Right ventricle myocardium inferior (tissue), 1 donor: ENCODE results near the gene TJP2. TPM values are rescaled to one million over a fixed set of nuclear protein-coding genes. Genes with fewer than 3 reads are reported as not detected.
"Not testable (repeated sequence)": the region's sequence is repeated elsewhere in the genome, so short reads cannot be mapped to it uniquely, and the experiment has no call there.

Experiments
- ATAC-seq: fragments of 200-7000 bp; cut with Tn5 transposase; one replicate; pipeline ENCODE4 v1.9.1; 2020; ENCODE audit warnings: mild to moderate bottlenecking, moderate library complexity
- DNase-seq: peaks from one replicate; pipeline ENCODE4 v3.0.0; 2021; ENCODE audit errors: missing footprints
- intact Hi-C: fragments of 100-400 bp; cut with DNase I; formaldehyde crosslinking; loops from one replicate; pipeline ENCODE4 v1.11.0; 2022
- total RNA-seq: library from RNA; stranded (reverse); fragmentation: NEBNext Ultra II Directional; extraction: Animal tissue kit (Norgen Biotek cat#: 25700); gene quantifications from one replicate; pipeline ENCODE4 v1.2.1, GENCODE V29; 2021
- donor health status: DM: no; HTN: yes; CAD: no; lungs with severe emphysema.

Gene TJP2
- total RNA-seq, 1 donor from 2014 or later = 110 TPM

- no peak for ATAC-seq
- intact Hi-C loops = no loop called here
- DNase-seq = no peak
Measured at GRCh38 chr9:69155341-69156030, 18.6 kb upstream of the TJP2 start.

GRCh38 chr9:69157751-69158466 lies 16.2 kb upstream of the TJP2 start:
- ATAC-seq (no peak), DNase-seq (no peak)
- intact Hi-C loops = no loop called here

- intact Hi-C loops = no loop called here
- DNase-seq = no peak
- ATAC-seq = no peak
Measured at GRCh38 chr9:69158471-69158870, 15.6 kb upstream of the TJP2 start.

- ATAC-seq, intact Hi-C loops, DNase-seq: not testable (repeated sequence)
Measured at GRCh38 chr9:69164573-69164972, 9.5 kb upstream of the TJP2 start.

GRCh38 chr9:69165581-69165980 lies 8.5 kb upstream of the TJP2 start:
- ATAC-seq = no peak
- no peak for DNase-seq
- intact Hi-C loops = no loop called here

- intact Hi-C loops = no loop called here
- ATAC-seq (no peak), DNase-seq (no peak)
Measured at GRCh38 chr9:69168709-69169217, 5.3 kb upstream of the TJP2 start.

- no peak for DNase-seq
- intact Hi-C loops = loop anchor here (5.0 kb wide), 1 partner anchor 38 kb away; no protein-coding TSS in a partner anchor
- ATAC-seq = no peak
Measured at GRCh38 chr9:69170231-69170630, 3.8 kb upstream of the TJP2 start.

- DNase-seq = no peak
- intact Hi-C loops = loop anchor here (5.0 kb wide), 1 partner anchor 39 kb away; no protein-coding TSS in a partner anchor
- ATAC-seq = no peak
Measured at GRCh38 chr9:69171049-69171448, 3.0 kb upstream of the TJP2 start.

- ATAC-seq (no peak), DNase-seq (no peak)
- intact Hi-C loops = loop anchor here (5.0 kb wide), 1 partner anchor 39 kb away; no protein-coding TSS in a partner anchor
Measured at GRCh38 chr9:69171517-69171916, 2.6 kb upstream of the TJP2 start.

- ATAC-seq (no peak), DNase-seq (no peak)
- intact Hi-C loops = loop anchor here (5.0 kb wide), 1 partner anchor 41 kb away; no protein-coding TSS in a partner anchor
Measured at GRCh38 chr9:69172895-69173294, 1.2 kb upstream of the TJP2 start.

- DNase-seq (no peak), ATAC-seq (no peak)
- intact Hi-C loops = loop anchor here (5.0 kb wide), 1 partner anchor 41 kb away; no protein-coding TSS in a partner anchor
Measured at GRCh38 chr9:69173497-69173890, 583 bp upstream of the TJP2 start.

GRCh38 chr9:69174616-69175463 lies 763 bp downstream of the TJP2 start:
- intact Hi-C loops = loop anchor here (5.0 kb wide), 2 partner anchors 43 to 53 kb away; no protein-coding TSS in a partner anchor
- no peak for DNase-seq

GRCh38 chr9:69175486-69175885 lies 1.4 kb downstream of the TJP2 start:
- DNase-seq (no peak), ATAC-seq (no peak)
- intact Hi-C loops = loop anchor here (5.0 kb wide), 1 partner anchor 53 kb away; no protein-coding TSS in a partner anchor

More at GRCh38 chr9:69174616-69175463, 763 bp downstream of the TJP2 start:
- peak; percentile 53 for ATAC-seq

GRCh38 chr9:69176471-69177171 lies 2.5 kb downstream of the TJP2 start:
- intact Hi-C loops = loop anchor here (5.0 kb wide), 1 partner anchor 54 kb away; no protein-coding TSS in a partner anchor
- DNase-seq (no peak), ATAC-seq (no peak)

- intact Hi-C loops = loop anchor here (5.0 kb wide), 1 partner anchor 56 kb away; no protein-coding TSS in a partner anchor
- ATAC-seq = no peak
Measured at GRCh38 chr9:69178583-69179011, 4.5 kb downstream of the TJP2 start.

GRCh38 chr9:69179037-69179436 lies 5.0 kb downstream of the TJP2 start:
- DNase-seq (no peak), ATAC-seq (no peak)
- intact Hi-C loops = loop anchor here (5.0 kb wide), 1 partner anchor 57 kb away; no protein-coding TSS in a partner anchor

More at GRCh38 chr9:69178583-69179011, 4.5 kb downstream of the TJP2 start:
- DNase-seq = no peak

- no peak for DNase-seq
- ATAC-seq = no peak
- intact Hi-C loops = no loop called here
Measured at GRCh38 chr9:69180200-69180599, 6.1 kb downstream of the TJP2 start.

- intact Hi-C loops = no loop called here
- no peak for DNase-seq
- peak; percentile 63 for ATAC-seq
Measured at GRCh38 chr9:69180670-69181069, 6.6 kb downstream of the TJP2 start.
